AG09319 (cell line): Measurements from ENCODE around the gene OGFOD1.
A peak's percentile ranks its signal among the peaks of the same experiment; 100 is the strongest.

Source experiments
- DNase-seq: peaks from one replicate; pipeline ENCODE4 v3.0.0-alpha.2; 2010; ENCODE audit warnings: low read depth; ENCODE audit errors: extremely low read depth
- CTCF ChIP-seq: IDR thresholded peaks from 2 replicates; pipeline ENCODE4 v1.5.1; 2011; ENCODE audit warnings: low read depth, mild to moderate bottlenecking, inconsistent platforms, low read length, moderate library complexity

Gene OGFOD1

GRCh38 chr16:56513972-56514371 is 62.6 kb downstream of the OGFOD1 start:
- TF ChIP-seq CTCF: peak; percentile 66
- peak; percentile 34 for DNase-seq

DNA sequence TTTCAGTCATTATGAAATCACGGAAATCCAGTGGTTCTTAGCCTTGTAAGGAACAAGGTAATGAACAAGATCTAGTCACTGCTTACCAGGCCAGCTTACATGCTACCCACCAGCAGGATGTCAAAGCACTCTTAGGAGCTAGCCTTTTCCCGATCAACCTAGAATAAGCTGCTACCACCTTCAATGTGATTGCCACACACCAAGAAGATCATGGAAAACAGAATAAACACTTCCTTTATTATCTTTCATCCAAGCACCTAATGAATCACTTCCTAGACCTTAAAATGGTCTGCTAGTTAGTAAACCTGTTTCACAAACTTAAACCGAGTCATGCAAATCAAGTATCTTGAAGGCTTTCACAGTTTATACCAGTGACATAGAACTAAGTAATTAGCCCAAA is 63.5 kb downstream of the OGFOD1 start:
- no peak for TF ChIP-seq CTCF
- no peak for DNase-seq

- TF ChIP-seq CTCF: no peak
Observed at GRCh38 chr16:56515665-56516064, 64.3 kb downstream of the OGFOD1 start.

GRCh38 chr16:56517206-56517605 is 65.9 kb downstream of the OGFOD1 start:
- no peak for DNase-seq
- no peak for TF ChIP-seq CTCF

More at GRCh38 chr16:56515665-56516064, 64.3 kb downstream of the OGFOD1 start:
- DNase-seq: no peak

- DNase-seq: no peak
- no peak for TF ChIP-seq CTCF
Observed at GRCh38 chr16:56518425-56518824, 67.1 kb downstream of the OGFOD1 start.

DNA sequence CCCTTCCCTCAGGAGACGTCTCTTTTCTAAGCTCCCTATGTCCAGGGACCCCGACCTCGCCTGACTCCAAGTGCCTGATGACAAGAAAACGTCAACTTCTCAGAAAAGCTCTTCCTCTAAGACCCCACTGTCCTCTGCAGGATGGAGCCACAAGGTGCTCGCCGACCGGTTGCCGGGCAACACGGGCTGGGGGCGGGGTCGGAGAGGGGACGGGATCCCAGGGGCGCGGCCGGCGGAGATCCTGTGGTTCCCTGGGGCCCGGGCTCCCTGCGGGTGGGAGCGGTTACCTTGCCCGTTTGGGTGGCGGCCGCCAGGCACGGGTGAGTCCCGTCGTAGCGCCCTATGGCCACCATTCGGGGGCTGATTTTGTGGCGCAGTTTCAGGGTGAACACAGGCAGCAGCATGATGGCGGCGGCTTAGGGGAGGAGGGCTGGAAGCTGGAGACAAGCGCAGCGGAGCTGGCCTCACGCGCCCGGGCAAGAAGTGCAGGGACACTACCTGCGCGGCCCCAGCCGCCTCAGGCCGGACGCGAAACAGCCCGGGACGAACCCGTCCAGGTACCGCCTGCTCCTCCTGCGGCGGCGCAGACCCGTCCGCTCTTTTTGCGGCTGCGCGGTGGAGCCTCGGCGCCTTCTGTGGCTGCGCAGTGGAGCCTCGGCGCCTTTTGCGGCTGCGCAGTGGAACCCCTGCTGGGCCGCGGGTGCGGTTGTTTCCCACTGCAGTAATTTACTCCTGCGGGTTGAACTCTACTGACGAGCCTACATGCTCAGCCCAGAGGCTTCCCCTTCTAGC is 68.3 kb downstream of the OGFOD1 start, which contains the start of gene BBS2:
Gene BBS2 (minus strand): TSS at position 566 of the 792 bp plus-strand sequence. CDS start 162 bp downstream, at position 404.
- DNase-seq: no peak
- TF ChIP-seq CTCF: no peak

DNA sequence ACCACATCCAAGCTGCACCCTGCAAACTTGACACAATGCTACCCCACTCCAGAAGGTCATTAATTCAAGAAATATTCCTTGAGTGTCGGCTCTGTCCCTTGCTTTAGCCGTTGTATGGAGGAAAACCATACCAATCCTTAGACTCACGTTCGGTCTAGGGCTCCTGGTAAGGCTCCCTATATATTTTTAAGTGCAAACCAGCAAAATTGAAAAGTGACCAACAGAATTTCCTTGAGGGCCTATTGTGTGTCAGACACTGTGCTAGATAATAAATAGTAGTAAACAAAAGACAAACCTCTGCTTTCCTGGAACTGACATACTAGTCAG is 68.9 kb downstream of the OGFOD1 start:
- no peak for DNase-seq
- TF ChIP-seq CTCF: no peak
